Endothelial cell of umbilical vein (primary cell): ENCODE measurements around the gene SGTB. TPM values are rescaled to one million over a fixed set of nuclear protein-coding genes. Genes with fewer than 3 reads are reported as not detected.

Experiments
- BruUV-seq: library from RNA; stranded (reverse); fragments of 400-500 nt; replicated peaks from 2 replicates; lab custom pipeline; 2021; lab: Mats Ljungman, UMichigan
- CTCF ChIA-PET: fragments of 300-600, 350-600 bp; sonication (Branson Sonifier 250); formaldehyde crosslinking; loops from one replicate; lab custom pipeline; 2021; ENCODE audit warnings: antibody characterized with exemption, inconsistent platforms; lab: Charles Lee
- POLR2A ChIA-PET: fragments of 300-600, 350-600 bp; sonication (Branson Sonifier 250); formaldehyde crosslinking; loops from one replicate; lab custom pipeline; 2021; ENCODE audit warnings: antibody characterized with exemption, inconsistent platforms; lab: Charles Lee
- DNase-seq: peaks from one replicate; pipeline ENCODE4 v3.0.0-alpha.2; 2011; ENCODE audit warnings: low read depth, low spot score
- FAIRE-seq: peaks from 2 replicates; lab custom pipeline; 2011; peaks lifted over from hg19 to GRCh38; lab: Jason Lieb, UNC
- H2AFZ ChIP-seq: 2 replicates; pipeline ENCODE4 v1.6.0; 2012; ENCODE audit warnings: low read depth, low read length, control low read depth, inconsistent platforms
- H3K27ac ChIP-seq: 2 replicates; pipeline ENCODE4 v1.5.1; 2011; ENCODE audit warnings: low read depth, mild to moderate bottlenecking, control low read depth, low read length, moderate library complexity; ENCODE audit not compliant: insufficient read depth
- H3K27me3 ChIP-seq, 2 experiments: 2 replicates each; pipeline versions ENCODE4 v1.6.0 to v1.6.1; 2011; ENCODE audit warnings: low read length in 2 of 2, mixed read lengths in 1 of 2; ENCODE audit not compliant: control insufficient read depth in 2 of 2, insufficient read depth in 2 of 2
- H3K36me3 ChIP-seq, 2 experiments: 2 replicates in 1 of 2; 3 replicates in 1 of 2; pipeline ENCODE4 v1.5.1; 2011; ENCODE audit warnings: low read length in 2 of 2, mild to moderate bottlenecking in 1 of 2, moderate library complexity in 1 of 2; ENCODE audit not compliant: control insufficient read depth in 2 of 2, insufficient read depth in 2 of 2; ENCODE audit errors: extremely low read depth in 1 of 2
- H3K4me1 ChIP-seq: 3 replicates; pipeline ENCODE4 v1.5.1; 2011; ENCODE audit warnings: mild to moderate bottlenecking, low read length; ENCODE audit not compliant: control insufficient read depth, insufficient read depth; ENCODE audit errors: extremely low read depth
- H3K4me2 ChIP-seq: 2 replicates; pipeline ENCODE4 v1.6.1; 2011; ENCODE audit warnings: low read length, control low read depth, mixed read lengths; ENCODE audit not compliant: insufficient read depth
- H3K4me3 ChIP-seq, 3 experiments: fragments of 200-600 bp in 1 of 3; sonication (generic), shearing (Covaris generic) in 1 of 3; replicated peaks in 1 of 3; 2 replicates each; pipeline ENCODE4 v1.5.1; 2011 to 2016; ENCODE audit warnings: control low read depth in 3 of 3, low read length in 3 of 3, mild to moderate bottlenecking in 2 of 3, inconsistent platforms in 1 of 3, low read depth in 1 of 3, moderate library complexity in 1 of 3; ENCODE audit not compliant: insufficient read depth in 1 of 3
- H3K79me2 ChIP-seq: 2 replicates; pipeline ENCODE4 v1.6.0; 2012; ENCODE audit warnings: low read length, inconsistent platforms; ENCODE audit not compliant: control insufficient read depth, insufficient read depth
- H3K9ac ChIP-seq: replicated peaks from 2 replicates; pipeline ENCODE3; 2011; ENCODE audit warnings: low read length, control low read depth; ENCODE audit not compliant: insufficient read depth; ENCODE audit errors: extremely low read depth
- H3K9me1 ChIP-seq: replicated peaks from 3 replicates; pipeline ENCODE4 v1.6.0; 2011; ENCODE audit warnings: mild to moderate bottlenecking, low read length; ENCODE audit not compliant: control insufficient read depth, insufficient read depth; ENCODE audit errors: extremely low read depth
- H3K9me3 ChIP-seq: replicated peaks from 2 replicates; pipeline ENCODE4 v1.5.1; 2012; ENCODE audit warnings: low read length, inconsistent platforms; ENCODE audit not compliant: control insufficient read depth, insufficient read depth
- H4K20me1 ChIP-seq: replicated peaks from 2 replicates; pipeline ENCODE3; 2011; ENCODE audit warnings: mild to moderate bottlenecking, low read length; ENCODE audit not compliant: control insufficient read depth, insufficient read depth; ENCODE audit errors: extremely low read depth
- CTCF ChIP-seq, 2 donors: IDR thresholded peaks; 1 replicate in 1 of 2; 2 replicates in 1 of 2; pipeline ENCODE4 v1.5.1; 2011; ENCODE audit warnings: low read length in 2 of 2, mild to moderate bottlenecking in 2 of 2, moderate library complexity in 2 of 2, control low read depth in 1 of 2, inconsistent platforms in 1 of 2, low read depth in 1 of 2; ENCODE audit not compliant: insufficient read depth in 1 of 2; ENCODE audit errors: extremely low read depth in 1 of 2
- EZH2 ChIP-seq: IDR thresholded peaks from 2 replicates; pipeline ENCODE4 v1.6.1; 2012; ENCODE audit warnings: borderline replicate concordance, low read depth, mild to moderate bottlenecking, moderate library complexity, low read length, inconsistent platforms; ENCODE audit not compliant: severe bottlenecking
- FOS ChIP-seq: IDR thresholded peaks from 2 replicates; pipeline ENCODE4 v1.6.1; 2011; ENCODE audit warnings: mild to moderate bottlenecking, low read length, moderate library complexity, borderline replicate concordance; ENCODE audit not compliant: insufficient read depth
- GATA2 ChIP-seq: IDR thresholded peaks from 2 replicates; pipeline ENCODE4 v1.7.0; 2011; ENCODE audit warnings: low read depth, mild to moderate bottlenecking, moderate library complexity, mixed read lengths, low read length; ENCODE audit not compliant: insufficient read length, insufficient read depth
- JUN ChIP-seq: IDR thresholded peaks from 2 replicates; pipeline ENCODE4 v1.6.1; 2011; ENCODE audit warnings: borderline replicate concordance, low read depth; ENCODE audit not compliant: insufficient read length, insufficient read depth
- MAX ChIP-seq: IDR thresholded peaks from 2 replicates; pipeline ENCODE4 v1.6.1; 2011; ENCODE audit not compliant: insufficient read depth, insufficient read length
- MYC ChIP-seq: IDR thresholded peaks from one replicate; pipeline ENCODE4 v1.6.1; 2011; ENCODE audit warnings: mild to moderate bottlenecking, low read depth, low read length
- POLR2A ChIP-seq: IDR thresholded peaks from 2 replicates; pipeline ENCODE4 v1.6.1; 2012; ENCODE audit warnings: low read depth, mild to moderate bottlenecking, control low read depth, low read length
- POLR2AphosphoS5 ChIP-seq: IDR thresholded peaks from 2 replicates; pipeline ENCODE4 v1.6.1; 2012; ENCODE audit warnings: low read depth, mild to moderate bottlenecking, control low read depth, low read length, moderate library complexity; ENCODE audit not compliant: insufficient read depth
- dilution Hi-C: fragments of 300-500 bp; cut with MboI; formaldehyde crosslinking; loops from one replicate; pipeline ENCODE4 v1.15.0; 2019; ENCODE audit warnings: low sequenced_read_pairs; ENCODE audit not compliant: extremely low pct_ligation_motif_present
- intact Hi-C: fragments of 100-400 bp; cut with micrococcal nuclease; formaldehyde crosslinking; loops from one replicate; pipeline ENCODE4 v1.10.0; 2022
- polyA plus RNA-seq, 4 experiments: library from polyadenylated mRNA; depleted of rRNA in 3 of 4; stranded (reverse) in 3 of 4; unstranded in 1 of 4; fragments of >200 nt; gene quantifications; 2 replicates each; pipeline versions ENCODE4 v1.2.1 to v1.2.3, GENCODE V29; 2011 to 2012; ENCODE audit warnings: missing spikeins in 1 of 4
- total RNA-seq: library from RNA; stranded (reverse); gene quantifications from 2 replicates; pipeline ENCODE4 v1.2.3, GENCODE V29; 2021

The SGTB gene
- total and polyA plus RNA-seq, 2 donors (not counting 3 experiments of a cell fraction or from before 2014, with no cell fraction given): 3.1 to 14.1 TPM

- H4K20me1 ChIP-seq: no peaks in the 10 kb centered on the region
- intact Hi-C loops: no loop called here
- FAIRE-seq (no peak), DNase-seq (no peak)
- no peak for TF ChIP-seq MAX
- TF ChIP-seq GATA2: no peak
- no peak for TF ChIP-seq MYC
- TF ChIP-seq CTCF (IDR thresholded peaks at IDR 0.05; ENCODE audit: extremely low read depth in 1 of 2, insufficient read depth in 1 of 2, low read depth in 1 of 2, low read length in 2 of 2): no peak
- TF ChIP-seq JUN: no peak
- no peak for TF ChIP-seq EZH2
- TF ChIP-seq FOS: no peak
- TF ChIP-seq POLR2A: no peak
- no peak for TF ChIP-seq POLR2AphosphoS5
- H3K27me3 ChIP-seq: no peaks in the 10 kb centered on the region
- no peak overlapping the region for H3K4me3 ChIP-seq
- no peak overlapping the region for H3K4me2 ChIP-seq
- no peak overlapping the region for H3K9ac ChIP-seq
- ChIA-PET CTCF (no interaction called here), POLR2A (no interaction called here)
- no peaks in the 10 kb centered on the region for H3K36me3 ChIP-seq
- no peak overlapping the region for H2AFZ ChIP-seq
- H3K27ac ChIP-seq: no peak overlapping the region
- no peaks in the 10 kb centered on the region for H3K9me1 ChIP-seq
- peaks cover 64% of the 10 kb centered on the region for H3K79me2 ChIP-seq
- H3K4me1 ChIP-seq: peaks cover 9% of the 10 kb centered on the region
- H3K9me3 ChIP-seq: no peaks in the 10 kb centered on the region
- no TSS peak for BruUV-seq
- dilution Hi-C loops: no loop called here
These were observed 17.3 kb upstream of the SGTB start for GRCh38 chr5:65739162-65739561.
